PC-9 (cell line): ENCODE measurements around the gene RALGPS1.

Source experiments
- EZH2 ChIP-seq: fragments of 200-600 bp; sonication (generic); IDR thresholded peaks from 2 replicates; pipeline ENCODE4 v1.8.0; 2017; ENCODE audit warnings: antibody characterized with exemption, low read depth
- TF ChIP-seq, protein P1 (sequence below): fragments of 200-600 bp; sonication (generic); conservative IDR thresholded peaks from 2 replicates; pipeline ENCODE4 v1.6.1; 2017; ENCODE audit warnings: mixed run types, antibody characterized with exemption, mild to moderate bottlenecking, moderate library complexity

DNA sequence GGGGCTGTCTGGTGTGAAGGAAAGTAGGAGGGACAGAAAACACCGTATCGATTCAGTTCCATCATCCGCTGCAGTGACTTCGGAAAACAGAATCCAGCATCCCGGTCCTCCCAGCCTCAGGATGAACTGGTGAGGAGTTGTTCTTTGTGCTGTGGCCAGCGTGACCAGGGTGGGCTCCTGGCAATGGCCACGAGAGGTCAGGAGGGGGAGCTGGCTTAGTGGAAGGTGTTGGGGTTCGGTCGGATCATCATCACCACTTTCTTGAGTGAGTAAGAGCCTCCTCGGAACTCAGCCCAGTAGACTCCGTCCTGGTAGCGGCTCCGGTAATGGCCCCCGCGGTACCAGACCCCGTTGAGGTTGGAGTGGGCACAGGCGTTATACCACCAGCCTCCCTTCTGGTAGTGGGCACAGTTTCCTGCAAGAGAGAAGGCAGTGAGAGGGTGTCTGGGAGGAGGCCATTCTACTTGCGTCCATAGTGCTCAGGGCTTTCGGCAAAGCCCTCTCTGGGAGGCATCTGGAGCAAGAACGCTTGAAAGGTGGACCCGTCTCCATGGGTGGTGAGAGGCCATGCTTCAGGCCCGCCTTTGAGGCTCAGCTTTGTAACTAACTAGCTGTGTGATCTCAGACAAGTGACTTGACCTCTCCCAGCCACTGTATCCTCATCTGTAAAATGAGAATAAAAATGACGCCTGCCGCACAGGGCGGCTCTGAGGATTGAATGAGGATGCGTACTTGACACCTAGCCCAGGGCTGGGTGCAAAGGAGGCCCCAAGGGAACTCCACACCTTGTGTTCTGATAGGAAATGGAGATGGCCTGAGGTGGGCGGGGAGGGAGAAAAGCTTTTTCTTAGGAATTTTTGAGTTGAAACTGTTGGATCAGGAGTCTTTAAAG lies 174.4 kb downstream of the RALGPS1 start:
- TF ChIP-seq, protein P1, sequence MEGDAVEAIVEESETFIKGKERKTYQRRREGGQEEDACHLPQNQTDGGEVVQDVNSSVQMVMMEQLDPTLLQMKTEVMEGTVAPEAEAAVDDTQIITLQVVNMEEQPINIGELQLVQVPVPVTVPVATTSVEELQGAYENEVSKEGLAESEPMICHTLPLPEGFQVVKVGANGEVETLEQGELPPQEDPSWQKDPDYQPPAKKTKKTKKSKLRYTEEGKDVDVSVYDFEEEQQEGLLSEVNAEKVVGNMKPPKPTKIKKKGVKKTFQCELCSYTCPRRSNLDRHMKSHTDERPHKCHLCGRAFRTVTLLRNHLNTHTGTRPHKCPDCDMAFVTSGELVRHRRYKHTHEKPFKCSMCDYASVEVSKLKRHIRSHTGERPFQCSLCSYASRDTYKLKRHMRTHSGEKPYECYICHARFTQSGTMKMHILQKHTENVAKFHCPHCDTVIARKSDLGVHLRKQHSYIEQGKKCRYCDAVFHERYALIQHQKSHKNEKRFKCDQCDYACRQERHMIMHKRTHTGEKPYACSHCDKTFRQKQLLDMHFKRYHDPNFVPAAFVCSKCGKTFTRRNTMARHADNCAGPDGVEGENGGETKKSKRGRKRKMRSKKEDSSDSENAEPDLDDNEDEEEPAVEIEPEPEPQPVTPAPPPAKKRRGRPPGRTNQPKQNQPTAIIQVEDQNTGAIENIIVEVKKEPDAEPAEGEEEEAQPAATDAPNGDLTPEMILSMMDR = no peak
- no peak for TF ChIP-seq EZH2
